GM20000 (cell line): ENCODE data around the gene DPM3.
"Not testable (repeated sequence)": the region's sequence is repeated elsewhere in the genome, so short reads cannot be mapped to it uniquely, and the experiment has no call there.

Experiments
- DNase-seq: peaks from one replicate; pipeline ENCODE4 v3.0.0; 2012; ENCODE audit warnings: low spot score
- TF ChIP-seq, protein P1 (sequence below): IDR thresholded peaks from 2 replicates; pipeline ENCODE4 v1.5.1; 2012; ENCODE audit warnings: mild to moderate bottlenecking, control low read depth; ENCODE audit errors: extremely low read depth, missing control alignments

DPM3 gene

DNA sequence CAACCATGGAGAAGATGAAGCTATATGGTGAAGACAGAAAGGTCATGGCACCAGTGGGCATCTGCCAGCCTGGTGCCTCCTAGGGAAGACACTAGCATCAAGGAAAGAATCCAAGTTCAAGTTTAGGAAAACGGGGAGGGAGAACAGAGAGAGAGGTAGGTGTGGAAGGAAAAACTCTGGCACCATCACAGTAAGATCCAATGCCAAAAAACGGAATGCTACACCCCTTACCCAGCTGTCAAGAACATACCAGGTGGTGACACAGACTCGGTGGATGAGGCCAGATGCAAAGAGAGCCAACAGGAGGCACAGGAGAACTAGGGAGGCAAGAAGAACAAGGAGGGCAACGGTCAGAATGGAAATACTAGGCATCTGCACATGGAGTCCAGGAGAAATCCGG lies 29.2 kb upstream of the DPM3 start:
- TF ChIP-seq, protein P1, sequence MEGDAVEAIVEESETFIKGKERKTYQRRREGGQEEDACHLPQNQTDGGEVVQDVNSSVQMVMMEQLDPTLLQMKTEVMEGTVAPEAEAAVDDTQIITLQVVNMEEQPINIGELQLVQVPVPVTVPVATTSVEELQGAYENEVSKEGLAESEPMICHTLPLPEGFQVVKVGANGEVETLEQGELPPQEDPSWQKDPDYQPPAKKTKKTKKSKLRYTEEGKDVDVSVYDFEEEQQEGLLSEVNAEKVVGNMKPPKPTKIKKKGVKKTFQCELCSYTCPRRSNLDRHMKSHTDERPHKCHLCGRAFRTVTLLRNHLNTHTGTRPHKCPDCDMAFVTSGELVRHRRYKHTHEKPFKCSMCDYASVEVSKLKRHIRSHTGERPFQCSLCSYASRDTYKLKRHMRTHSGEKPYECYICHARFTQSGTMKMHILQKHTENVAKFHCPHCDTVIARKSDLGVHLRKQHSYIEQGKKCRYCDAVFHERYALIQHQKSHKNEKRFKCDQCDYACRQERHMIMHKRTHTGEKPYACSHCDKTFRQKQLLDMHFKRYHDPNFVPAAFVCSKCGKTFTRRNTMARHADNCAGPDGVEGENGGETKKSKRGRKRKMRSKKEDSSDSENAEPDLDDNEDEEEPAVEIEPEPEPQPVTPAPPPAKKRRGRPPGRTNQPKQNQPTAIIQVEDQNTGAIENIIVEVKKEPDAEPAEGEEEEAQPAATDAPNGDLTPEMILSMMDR: no peak
- no peak for DNase-seq

DNA sequence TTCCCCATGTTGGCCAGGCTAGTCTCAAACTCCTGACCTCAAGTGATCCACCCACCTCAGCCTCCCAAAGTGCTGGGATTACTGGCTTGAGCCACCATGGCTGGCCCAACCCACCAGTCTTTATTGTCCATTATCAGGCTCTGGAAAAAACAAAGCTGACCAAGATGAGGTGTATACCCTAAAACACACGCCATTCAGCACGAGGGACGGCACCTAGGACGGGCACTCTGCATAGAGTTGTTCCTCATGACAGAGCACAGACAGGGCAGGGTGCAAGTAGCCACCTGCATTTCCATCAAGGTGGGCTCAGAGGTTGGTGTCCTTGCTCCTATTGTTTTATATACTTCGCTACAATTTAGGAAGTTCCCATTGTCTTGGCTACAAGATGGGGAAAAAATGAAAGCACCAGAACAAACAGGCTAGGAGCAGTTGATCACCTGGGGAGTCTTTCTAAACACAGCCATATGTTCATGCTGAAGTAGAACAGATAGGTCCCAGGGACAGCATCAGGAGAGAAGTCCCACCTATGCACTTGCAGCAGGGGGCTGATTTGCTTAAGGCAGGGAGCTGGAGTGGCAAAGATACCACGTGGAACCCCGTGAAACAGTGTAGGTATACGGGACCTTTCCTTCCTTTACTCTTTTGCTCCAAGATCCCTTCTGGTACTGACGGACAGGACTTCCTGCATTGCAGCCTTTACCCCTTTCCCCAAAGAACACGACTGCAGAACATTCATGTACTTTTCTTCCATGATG lies 28.3 kb upstream of the DPM3 start:
- TF ChIP-seq, protein P1: no peak
- DNase-seq: peak; percentile 2

DNA sequence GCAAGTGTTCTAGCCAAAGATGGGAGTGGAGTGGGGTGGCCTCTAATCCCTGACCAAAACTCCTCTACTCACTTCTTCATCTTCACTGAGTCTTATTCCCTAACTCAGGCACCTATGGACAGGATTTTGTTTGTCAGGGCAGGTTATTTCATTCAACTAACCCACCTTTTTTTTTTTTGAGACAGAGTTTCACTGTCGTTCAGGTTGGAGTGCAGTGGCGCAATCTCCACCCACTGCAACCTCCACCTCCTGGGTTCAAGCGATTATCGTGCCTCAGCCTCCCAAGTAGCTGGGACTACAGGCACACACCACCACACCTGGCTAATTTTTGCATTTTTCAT lies 27.7 kb upstream of the DPM3 start:
- DNase-seq: not testable (repeated sequence)

DNA sequence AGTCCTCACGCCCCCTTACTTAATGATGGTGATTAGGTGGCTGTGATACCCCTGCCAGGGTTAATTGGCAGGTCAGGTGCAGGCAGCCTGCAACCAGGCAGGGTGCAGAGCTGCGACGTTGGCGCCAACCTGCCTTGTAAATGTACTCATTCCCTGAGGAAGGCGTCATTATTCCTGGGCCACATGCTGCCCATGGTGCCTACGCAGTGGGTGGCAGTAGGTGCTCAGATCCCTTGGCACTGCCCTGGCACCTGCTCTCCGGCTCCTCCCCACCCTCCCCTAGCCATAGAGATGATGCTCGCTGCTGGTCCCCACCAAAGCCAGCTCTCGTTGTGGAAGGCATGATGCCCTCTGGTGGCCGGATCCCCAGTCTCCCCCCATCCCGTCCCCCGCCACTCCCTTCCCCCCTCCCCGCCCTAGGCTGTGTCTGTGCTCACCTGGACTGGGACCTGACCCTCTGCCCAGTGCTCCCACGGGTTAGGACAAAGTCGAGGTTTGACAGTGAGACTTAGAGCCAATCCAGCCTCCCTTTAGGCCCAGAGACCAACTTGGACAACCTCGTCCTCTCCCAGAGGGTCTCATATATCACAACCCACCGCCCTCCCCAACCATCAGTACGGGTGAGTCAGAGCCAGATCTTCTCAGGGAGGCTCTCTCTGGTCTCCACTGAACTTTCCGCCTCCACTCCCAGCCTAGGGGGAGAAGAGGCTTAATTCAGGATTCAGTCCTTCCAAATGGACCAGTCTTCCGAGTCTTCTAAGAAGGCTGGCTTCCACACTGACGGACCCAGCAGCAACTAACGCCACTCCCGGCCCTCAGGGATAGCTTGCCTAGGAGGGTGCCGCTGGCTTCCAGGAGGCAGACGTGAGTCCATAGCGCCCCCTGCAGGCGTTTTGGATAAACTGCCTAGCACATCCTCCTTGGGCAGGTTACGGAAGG lies 27.1 kb upstream of the DPM3 start:
- DNase-seq: peak; percentile 81
- TF ChIP-seq, protein P1: peak; percentile 89

DNA sequence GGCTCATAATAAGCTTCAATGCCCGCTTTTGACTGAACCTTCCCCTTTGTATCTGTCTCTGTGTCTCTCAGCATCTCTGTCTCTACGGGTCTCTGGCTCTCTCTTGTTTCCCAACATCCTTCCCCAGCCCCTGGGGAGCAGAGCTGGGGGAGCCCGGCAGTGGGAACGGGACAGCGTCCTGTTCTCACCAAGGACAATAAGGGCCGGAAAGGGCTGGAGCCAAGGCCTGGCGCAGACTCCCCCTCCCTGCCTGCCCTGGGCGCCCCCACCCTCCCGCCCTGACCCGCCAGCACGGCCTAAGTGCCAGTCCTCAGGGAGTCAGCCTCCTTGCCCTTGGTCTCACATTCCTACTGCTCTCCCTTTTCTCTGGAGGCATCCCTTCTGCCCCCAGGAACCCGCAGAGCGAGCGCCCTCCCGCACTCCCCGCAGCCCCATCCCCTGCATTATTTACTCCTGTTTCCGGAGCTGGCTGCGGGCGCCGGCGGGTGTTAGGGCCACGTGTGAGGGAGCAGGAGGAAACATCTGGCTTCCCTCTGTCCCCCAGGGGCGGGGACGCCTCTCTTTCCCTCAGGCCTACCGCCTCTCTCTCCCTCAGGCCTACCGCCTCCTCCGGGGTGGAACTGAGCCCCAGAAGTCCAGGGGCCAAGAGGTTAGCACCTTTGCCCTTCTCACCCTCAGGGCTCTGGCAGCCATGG lies 26.3 kb upstream of the DPM3 start:
- no peak for DNase-seq
- TF ChIP-seq, protein P1: no peak

DNA sequence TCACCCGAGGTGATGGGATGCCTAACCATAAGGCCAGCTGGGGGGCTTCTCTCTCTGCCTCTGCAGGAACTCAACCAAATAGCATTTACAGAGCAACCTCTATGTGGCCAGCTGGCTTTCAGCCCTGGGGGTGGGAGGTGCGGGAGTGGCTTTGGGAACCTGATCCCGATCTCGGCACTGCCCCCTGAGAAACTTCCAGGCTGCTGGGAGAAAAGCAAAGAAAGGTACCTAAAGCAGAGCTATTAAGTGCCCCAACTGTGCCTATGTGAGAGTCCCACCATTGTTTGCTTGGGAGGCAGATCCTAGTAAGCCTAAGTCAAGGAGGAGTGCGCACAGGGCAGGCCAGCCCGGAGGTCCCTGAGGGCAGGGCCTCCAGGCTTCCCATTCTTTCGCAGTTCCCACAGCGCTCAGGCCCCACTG lies 25.7 kb upstream of the DPM3 start:
- no peak for DNase-seq
- TF ChIP-seq, protein P1: no peak

DNA sequence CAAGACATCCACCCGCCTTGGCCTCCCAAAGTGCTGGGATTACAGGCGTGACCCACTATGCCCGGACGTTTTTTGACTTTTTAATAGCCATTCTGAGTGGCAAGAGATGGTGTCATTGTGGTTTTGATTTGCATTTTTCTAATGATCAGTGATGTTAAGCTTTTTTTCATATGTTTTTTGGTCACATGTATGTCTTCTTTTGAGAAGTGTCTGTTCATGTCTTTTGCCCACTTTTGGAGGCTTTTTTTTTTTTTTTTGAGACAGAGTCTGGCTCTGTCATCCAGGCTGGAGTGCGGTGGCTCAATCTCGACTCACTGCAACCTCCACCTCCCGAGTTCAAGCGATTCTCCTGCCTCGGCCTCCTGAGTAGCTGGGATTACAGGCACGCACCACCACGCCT lies 24.3 kb upstream of the DPM3 start:
- DNase-seq: not testable (repeated sequence)

DNA sequence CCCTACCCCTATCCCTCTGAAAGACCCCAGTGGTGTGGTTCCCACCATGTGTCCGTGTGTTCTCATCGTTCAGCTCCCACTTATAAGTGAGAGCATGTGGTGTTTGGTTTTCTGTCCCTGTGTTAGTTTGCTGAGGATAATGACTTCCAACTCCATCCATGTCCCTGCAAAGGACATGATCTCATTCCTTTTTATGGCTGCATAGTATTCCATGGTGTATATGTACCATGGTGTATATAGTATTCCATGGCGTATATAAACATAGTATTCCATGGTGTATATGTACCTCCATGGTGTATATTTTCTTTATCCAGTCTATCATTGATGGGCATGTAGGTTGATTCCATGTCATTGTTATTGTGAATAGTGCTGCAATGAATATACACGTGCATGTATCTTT lies 23.5 kb upstream of the DPM3 start:
- not testable (repeated sequence) for DNase-seq

DNA sequence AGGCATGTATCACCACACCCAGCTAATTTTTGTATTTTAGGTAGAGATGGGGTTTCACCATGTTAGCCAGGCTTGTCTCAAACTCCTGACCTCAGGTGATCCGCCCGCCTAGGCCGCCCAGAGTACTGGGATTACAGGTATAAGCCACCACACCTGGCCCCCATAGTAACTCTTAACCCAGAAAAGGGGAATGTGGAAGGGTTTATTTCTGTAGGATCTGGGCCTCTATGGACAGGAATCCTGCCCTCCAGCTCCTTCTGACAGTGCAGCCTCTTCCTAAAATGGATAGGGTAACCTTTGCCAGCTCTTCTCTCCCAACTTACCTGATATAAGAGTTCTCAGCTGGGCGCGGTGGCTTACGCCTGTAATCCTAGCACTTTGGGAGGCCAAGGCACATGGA lies 22.3 kb upstream of the DPM3 start:
- not testable (repeated sequence) for DNase-seq
